Esophagus squamous epithelium (tissue), 4 donors: ENCODE data around the gene PIGU.

Experiments used
- CTCF ChIP-seq, 6 experiments: fragments of 450-650 bp in 4 of 6; fragments of 200-600 bp in 2 of 6; sonication (generic) in 2 of 6; IDR thresholded peaks; one replicate each; pipeline ENCODE4 v1.5.1; 2016 to 2019; ENCODE audit warnings: antibody characterized with exemption in 6 of 6, mild to moderate bottlenecking in 4 of 6, moderate library complexity in 4 of 6
- POLR2A ChIP-seq, 4 donors: fragments of 450-650 bp; IDR thresholded peaks; one replicate each; pipeline ENCODE4 v1.6.1; 2017; ENCODE audit warnings: antibody characterized with exemption in 4 of 4, mild to moderate bottlenecking in 4 of 4, moderate library complexity in 3 of 4

DNA sequence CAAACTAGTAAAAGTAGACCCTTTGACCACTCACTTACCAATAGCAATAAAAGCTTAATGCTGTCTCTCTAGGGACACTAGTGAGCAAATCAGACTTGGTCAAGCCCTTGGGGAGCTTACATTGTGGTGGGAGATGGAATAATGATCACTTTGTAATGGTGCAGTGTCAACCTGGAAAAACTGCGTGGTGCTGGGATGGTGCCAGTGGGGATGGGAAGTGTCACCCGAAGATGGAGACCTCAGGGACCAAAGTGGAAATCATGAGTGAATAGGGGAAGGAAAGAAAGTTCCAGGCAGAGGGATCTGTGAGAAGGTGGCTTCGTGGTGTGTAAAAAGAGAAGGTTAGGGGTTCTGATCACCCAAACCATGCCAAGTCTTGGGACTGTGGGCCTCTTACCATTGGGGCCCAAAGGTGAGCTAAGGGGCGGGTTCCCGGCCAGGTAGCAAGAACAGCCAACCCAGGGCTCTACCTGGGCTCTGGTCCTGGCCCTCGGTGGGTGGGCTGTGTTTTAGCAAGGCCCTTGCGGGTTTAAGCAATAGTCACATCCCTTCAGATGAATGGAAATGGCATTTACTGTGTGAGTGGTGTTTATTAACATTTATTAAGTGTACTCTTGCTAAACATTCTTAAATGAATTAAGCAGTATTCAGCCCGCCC, 145.2 kb downstream of the PIGU start:
- TF ChIP-seq POLR2A (IDR thresholded peaks at IDR 0.05) (no peak), CTCF (IDR thresholded peaks at IDR 0.05) (no peak)
